Measurements from ENCODE around the gene ZIC5.
"Not testable (repeated sequence)": the region's sequence is repeated elsewhere in the genome, so short reads cannot be mapped to it uniquely, and the experiment has no call there.

ZIC5 gene

DNA sequence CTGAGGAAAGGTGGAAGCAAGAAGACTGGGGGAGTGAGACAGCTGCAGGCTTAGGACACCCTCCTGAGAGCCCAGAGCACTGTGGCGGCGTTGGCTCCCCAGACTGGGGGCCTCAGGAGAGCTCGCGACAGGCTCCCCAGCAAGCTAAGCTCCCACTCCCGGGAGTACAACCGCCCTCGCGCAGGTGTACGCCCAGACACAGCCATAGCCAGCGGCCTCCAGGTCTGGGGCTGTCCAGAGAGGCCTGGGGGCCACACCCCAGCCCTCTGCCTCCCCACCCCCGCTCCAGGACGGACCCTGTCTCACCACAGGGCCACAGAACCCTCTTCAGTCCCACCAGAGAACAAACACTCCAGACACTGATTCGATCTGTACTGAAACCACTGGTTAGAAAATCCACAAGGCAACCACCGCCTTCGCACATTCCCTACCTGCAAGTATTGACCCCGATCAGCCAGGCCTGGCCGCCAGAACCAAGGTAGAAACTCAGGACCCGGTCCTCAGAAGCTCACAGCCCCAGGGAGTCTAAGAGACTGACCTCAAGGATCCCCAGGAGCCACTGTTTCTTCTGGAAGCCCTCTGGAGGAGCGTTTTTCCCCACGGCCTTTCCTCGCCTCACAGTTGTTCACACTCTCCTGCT, 16.3 kb downstream of the ZIC5 start:
- TF ChIP-seq, protein P1, sequence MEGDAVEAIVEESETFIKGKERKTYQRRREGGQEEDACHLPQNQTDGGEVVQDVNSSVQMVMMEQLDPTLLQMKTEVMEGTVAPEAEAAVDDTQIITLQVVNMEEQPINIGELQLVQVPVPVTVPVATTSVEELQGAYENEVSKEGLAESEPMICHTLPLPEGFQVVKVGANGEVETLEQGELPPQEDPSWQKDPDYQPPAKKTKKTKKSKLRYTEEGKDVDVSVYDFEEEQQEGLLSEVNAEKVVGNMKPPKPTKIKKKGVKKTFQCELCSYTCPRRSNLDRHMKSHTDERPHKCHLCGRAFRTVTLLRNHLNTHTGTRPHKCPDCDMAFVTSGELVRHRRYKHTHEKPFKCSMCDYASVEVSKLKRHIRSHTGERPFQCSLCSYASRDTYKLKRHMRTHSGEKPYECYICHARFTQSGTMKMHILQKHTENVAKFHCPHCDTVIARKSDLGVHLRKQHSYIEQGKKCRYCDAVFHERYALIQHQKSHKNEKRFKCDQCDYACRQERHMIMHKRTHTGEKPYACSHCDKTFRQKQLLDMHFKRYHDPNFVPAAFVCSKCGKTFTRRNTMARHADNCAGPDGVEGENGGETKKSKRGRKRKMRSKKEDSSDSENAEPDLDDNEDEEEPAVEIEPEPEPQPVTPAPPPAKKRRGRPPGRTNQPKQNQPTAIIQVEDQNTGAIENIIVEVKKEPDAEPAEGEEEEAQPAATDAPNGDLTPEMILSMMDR (IDR thresholded peaks at IDR 0.05) = no peak
- no peak for TF ChIP-seq ZFX (IDR thresholded peaks at IDR 0.05; ENCODE audit: borderline replicate concordance)
- H3K27ac ChIP-seq = no peak overlapping the region

DNA sequence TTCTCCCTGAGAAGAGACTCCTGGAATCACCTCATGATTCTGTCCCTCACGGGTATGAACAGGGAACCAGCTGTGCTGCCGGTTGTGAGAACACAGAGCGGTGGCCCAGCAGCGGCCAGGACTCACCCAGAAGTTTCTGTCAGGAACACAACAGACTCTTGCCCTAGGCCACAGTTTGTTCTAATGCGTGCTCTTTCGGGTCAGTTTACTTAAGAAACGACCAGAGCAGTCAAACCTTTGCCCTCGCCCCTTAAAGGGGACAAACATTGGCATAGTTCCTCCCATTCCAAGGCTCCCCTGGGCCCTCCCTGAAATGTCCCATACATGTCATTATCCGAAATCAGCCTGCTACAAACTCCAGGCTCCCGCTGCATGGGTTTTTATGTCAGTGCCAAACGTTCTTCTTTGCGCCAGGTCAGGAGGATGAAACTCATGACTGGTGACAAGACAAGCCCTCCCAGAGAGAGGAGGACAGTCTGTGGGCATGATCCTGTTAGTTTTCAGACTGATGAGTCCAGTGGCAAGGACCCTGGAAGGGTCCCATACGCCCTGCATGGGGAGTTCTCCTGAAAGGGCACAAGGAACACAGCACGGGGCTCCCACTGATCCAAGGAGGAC, 18.3 kb downstream of the ZIC5 start:
- H3K27ac ChIP-seq = no peak overlapping the region
- TF ChIP-seq ZFX (IDR thresholded peaks at IDR 0.05; ENCODE audit: borderline replicate concordance) = no peak
- TF ChIP-seq, protein P1 (IDR thresholded peaks at IDR 0.05) = no peak

DNA sequence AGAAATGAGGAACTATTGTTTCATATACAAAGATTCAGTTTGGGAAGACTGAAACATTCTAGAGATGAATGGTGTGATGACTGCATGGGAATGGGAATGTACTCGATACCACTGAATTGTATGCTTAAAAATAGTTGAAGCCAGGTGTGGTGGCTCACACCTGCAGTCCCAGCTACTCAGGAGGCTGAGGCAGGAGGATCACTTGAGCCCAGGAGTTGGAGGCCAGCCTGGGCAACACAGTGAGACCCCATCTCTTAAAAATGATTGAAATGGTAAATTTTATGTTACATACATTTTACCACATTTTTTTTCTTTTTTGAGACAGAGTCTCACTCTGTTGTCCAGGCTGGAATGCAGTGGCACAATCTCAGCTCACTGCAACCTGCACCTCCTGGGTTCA, 19.9 kb downstream of the ZIC5 start:
- H3K27ac ChIP-seq = not testable (repeated sequence)

DNA sequence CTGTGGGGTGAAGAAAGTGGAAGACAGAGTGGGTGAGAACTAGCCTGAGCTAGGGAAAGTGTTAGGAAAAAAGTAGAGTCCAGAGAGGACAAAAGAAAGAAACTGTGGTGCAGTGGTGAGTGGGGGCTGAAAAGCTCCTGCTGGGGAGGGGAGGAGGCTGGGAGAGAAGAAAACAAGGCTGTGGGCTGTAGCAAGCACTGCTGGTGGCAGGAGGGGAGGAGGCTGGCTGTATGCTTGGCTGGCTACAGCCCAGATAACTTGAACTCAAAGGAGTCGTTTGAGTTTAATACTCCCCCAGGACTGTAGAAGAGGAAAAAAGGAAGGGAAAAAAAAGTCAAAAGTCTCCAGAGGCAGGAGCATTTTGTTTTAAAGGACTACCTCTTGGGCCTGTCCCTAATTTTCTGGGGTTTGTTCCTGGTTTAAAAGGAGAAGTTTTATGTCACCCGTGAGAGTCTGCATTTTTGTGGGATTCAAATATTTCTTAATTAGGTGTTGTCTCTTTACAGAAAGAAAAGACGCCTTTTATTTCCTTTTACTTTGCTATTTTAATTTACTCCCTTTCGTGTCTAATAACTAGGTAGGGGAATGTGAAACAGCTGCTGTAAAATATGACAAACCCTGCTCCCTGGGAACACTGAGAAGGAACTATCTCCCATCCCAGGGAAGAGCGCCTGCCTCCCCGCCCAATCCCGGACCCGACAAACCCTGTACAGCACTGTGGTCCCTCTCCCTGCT, 21.7 kb downstream of the ZIC5 start:
- H3K27ac ChIP-seq = 0 out of 2 replicates have a peak overlapping the region, but pooled peaks have one; percentile 16
- TF ChIP-seq, protein P1 (IDR thresholded peaks at IDR 0.05) = no peak
- TF ChIP-seq ZFX (IDR thresholded peaks at IDR 0.05; ENCODE audit: borderline replicate concordance) = no peak

DNA sequence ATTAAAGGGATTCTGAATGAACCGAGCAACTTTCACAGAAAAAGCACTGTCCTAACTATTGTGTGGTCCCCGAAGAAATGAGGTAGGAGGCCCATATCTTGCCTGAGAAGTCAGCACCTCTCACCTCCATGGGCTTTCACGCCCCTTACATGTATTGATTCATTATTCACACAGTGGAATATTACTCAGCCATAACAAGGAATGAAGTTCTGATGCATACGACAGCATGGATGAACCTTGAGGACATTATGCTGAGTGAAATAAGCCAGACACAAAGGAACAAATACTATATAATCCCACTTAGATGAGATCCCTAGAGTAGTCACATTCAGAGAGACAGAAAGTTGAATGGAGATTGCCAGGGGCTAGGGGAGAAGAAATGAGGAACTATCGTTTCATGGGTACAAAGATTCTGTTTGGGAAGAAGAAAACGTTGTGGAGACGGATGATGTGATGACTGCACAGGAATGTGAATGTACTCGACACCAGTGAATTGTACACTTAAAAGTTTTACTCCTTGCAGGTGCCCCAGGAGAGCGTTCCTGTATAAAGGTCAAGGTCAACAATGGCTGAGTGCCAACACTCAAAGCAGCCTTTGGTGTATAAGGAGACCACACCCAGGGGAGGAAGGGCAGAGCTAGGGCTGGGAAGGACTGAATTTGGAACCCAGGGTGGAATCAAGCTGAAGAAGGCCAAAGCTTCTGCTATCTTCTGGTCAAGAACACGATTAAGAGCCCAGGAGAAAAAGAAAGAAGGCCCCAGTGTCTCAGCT, 22.5 kb downstream of the ZIC5 start:
- TF ChIP-seq, protein P1 (IDR thresholded peaks at IDR 0.05) = no peak
- TF ChIP-seq ZFX (IDR thresholded peaks at IDR 0.05; ENCODE audit: borderline replicate concordance) = no peak
- H3K27ac ChIP-seq = 0 out of 2 replicates have a peak overlapping the region, but pooled peaks have one; percentile 16

DNA sequence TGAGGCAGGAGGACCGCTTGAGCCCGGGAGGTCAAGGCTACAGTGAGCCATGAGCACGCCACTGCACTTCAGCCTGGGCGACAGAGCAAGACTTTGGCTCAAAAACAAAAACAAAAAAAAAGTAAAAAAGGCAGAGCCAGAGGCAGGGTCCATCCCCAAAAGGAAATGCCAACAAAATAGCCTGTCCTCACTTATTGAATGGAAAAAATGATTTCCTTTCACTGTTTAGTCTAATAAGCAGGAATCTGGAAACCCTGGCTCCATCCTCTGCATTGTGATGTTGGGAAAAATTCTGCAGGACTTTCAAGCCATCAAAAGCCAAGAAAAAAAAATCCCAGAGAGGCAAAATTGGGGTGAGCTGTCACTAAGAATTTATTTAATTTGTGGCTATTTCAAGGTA, 23.2 kb downstream of the ZIC5 start:
- TF ChIP-seq, protein P1 (IDR thresholded peaks at IDR 0.05) = no peak
- H3K27ac ChIP-seq = no peak overlapping the region

- no peak overlapping the region for H3K27ac ChIP-seq
- no peak for TF ChIP-seq ZFX (IDR thresholded peaks at IDR 0.05; ENCODE audit: borderline replicate concordance)
- TF ChIP-seq, protein P1 (IDR thresholded peaks at IDR 0.05) = no peak
Measured at GRCh38 chr13:99947666-99948065, 23.9 kb downstream of the ZIC5 start.

DNA sequence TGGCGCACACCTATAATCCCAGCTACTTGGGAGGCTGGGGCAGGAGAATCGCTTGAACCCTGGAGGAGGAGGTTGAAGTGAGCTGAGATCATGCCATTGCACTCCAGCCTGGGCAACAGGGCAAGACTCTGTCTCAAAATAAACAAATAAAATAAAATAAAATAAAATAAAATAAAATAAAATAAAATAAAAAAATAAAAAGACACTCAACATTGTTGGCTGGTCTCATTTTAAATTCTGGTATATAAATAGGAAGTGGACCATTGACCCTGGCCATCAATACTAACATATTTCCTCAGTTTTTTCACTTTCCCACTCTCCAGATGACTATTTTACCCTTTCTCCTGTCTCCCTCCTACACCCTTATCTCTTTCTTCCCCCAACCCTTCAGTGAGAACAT, 26.1 kb downstream of the ZIC5 start:
- not testable (repeated sequence) for H3K27ac ChIP-seq

Measured in 22Rv1 (cell line).